ENCODE data around the gene NUAK1.

The NUAK1 gene

GRCh38 chr12:106128585-106129328, 10.0 kb downstream of the NUAK1 start:
- no peak for DNase-seq

- no peak for DNase-seq
Observed at GRCh38 chr12:106127338-106128126, 11.2 kb downstream of the NUAK1 start.

GRCh38 chr12:106126441-106127337, 12.1 kb downstream of the NUAK1 start:
- no peak for DNase-seq

- DNase-seq, result no peak
Observed at GRCh38 chr12:106125351-106126095, 13.2 kb downstream of the NUAK1 start.

- DNase-seq, result no peak
Observed at GRCh38 chr12:106123551-106124081, 15.1 kb downstream of the NUAK1 start.

GRCh38 chr12:106123110-106123509, 15.6 kb downstream of the NUAK1 start:
- no peak for DNase-seq

- no peak for DNase-seq
Observed at GRCh38 chr12:106122004-106122403, 16.8 kb downstream of the NUAK1 start.

GRCh38 chr12:106120519-106121105, 18.1 kb downstream of the NUAK1 start:
- no peak for DNase-seq

- no peak for DNase-seq
Observed at GRCh38 chr12:106119301-106119700, 19.5 kb downstream of the NUAK1 start.

- no peak for DNase-seq
Observed at GRCh38 chr12:106118381-106119130, 20.2 kb downstream of the NUAK1 start.

- DNase-seq, result no peak
Observed at GRCh38 chr12:106115440-106115839, 23.3 kb downstream of the NUAK1 start.

- DNase-seq, result no peak
Observed at GRCh38 chr12:106114447-106115068, 24.2 kb downstream of the NUAK1 start.

GRCh38 chr12:106113824-106114446, 24.8 kb downstream of the NUAK1 start:
- DNase-seq, result no peak

- DNase-seq, result no peak
Observed at GRCh38 chr12:106113446-106113823, 25.3 kb downstream of the NUAK1 start.

- DNase-seq, result no peak
Observed at GRCh38 chr12:106113042-106113441, 25.7 kb downstream of the NUAK1 start.

GRCh38 chr12:106112145-106112821, 26.5 kb downstream of the NUAK1 start:
- no peak for DNase-seq

GRCh38 chr12:106110626-106111300, 28.0 kb downstream of the NUAK1 start:
- DNase-seq, result no peak

- DNase-seq, result no peak
Observed at GRCh38 chr12:106109168-106109910, 29.4 kb downstream of the NUAK1 start.
